Choroid plexus epithelial cell (primary cell): Measurements from ENCODE around the gene CFAP100.

Source experiments
- DNase-seq: peaks from one replicate; pipeline ENCODE4 v3.0.0-alpha.2; 2010; ENCODE audit warnings: low read depth
- H3K4me3 ChIP-seq: 2 replicates; pipeline ENCODE4 v1.5.1; 2011; ENCODE audit warnings: low read depth, mild to moderate bottlenecking, control low read depth, low read length, moderate library complexity
- CTCF ChIP-seq: conservative IDR thresholded peaks from 2 replicates; pipeline ENCODE4 v1.5.1; 2011; ENCODE audit warnings: low read depth, mild to moderate bottlenecking, control low read depth, inconsistent platforms, low read length, moderate library complexity

CFAP100 gene

GRCh38 chr3:126460381-126460780, 65.7 kb downstream of the CFAP100 start:
- DNase-seq, result no peak
- TF ChIP-seq CTCF, result no peak
- no peak overlapping the region for H3K4me3 ChIP-seq

GRCh38 chr3:126461450-126462070, 66.9 kb downstream of the CFAP100 start:
- TF ChIP-seq CTCF, result no peak
- DNase-seq, result no peak
- no peak overlapping the region for H3K4me3 ChIP-seq

GRCh38 chr3:126463521-126463920, 68.8 kb downstream of the CFAP100 start:
- no peak overlapping the region for H3K4me3 ChIP-seq
- DNase-seq, result no peak
- no peak for TF ChIP-seq CTCF

- no peak overlapping the region for H3K4me3 ChIP-seq
- DNase-seq, result no peak
- no peak for TF ChIP-seq CTCF
Observed at GRCh38 chr3:126464093-126464492, 69.4 kb downstream of the CFAP100 start.

- no peak overlapping the region for H3K4me3 ChIP-seq
- TF ChIP-seq CTCF, result no peak
- DNase-seq, result no peak
Observed at GRCh38 chr3:126464494-126464893, 69.8 kb downstream of the CFAP100 start.

- DNase-seq, result no peak
- H3K4me3 ChIP-seq, result no peak overlapping the region
- no peak for TF ChIP-seq CTCF
Observed at GRCh38 chr3:126464997-126465396, 70.3 kb downstream of the CFAP100 start.

GRCh38 chr3:126465928-126466544, 71.3 kb downstream of the CFAP100 start:
- no peak for DNase-seq
- TF ChIP-seq CTCF, result no peak
- no peak overlapping the region for H3K4me3 ChIP-seq
